ENCODE results near the gene FKBP10.

DNA sequence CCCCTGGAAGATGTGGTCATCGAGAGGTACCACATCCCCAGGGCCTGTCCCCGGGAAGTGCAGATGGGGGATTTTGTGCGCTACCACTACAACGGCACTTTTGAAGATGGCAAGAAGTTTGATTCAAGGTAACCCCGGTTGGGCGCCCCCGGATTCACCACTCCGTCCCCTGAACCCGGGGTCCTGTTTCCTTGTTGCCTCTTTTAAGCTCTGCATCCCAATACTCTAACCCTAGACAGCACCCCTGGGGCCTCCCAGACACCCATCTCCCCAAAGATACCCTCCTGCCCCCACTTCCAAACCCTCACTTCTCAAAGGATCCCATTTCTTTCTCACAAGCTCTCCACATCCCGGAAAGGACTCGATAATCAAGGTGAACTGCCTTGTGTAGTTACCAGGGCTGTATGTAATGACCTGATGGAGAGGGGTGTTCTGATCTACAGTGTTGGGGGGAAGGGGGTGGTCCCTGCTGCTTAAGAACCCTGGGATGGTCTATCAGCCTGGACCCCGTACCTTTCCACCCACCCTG lies 412 bp downstream of the FKBP10 start:
- TF ChIP-seq, protein P1, sequence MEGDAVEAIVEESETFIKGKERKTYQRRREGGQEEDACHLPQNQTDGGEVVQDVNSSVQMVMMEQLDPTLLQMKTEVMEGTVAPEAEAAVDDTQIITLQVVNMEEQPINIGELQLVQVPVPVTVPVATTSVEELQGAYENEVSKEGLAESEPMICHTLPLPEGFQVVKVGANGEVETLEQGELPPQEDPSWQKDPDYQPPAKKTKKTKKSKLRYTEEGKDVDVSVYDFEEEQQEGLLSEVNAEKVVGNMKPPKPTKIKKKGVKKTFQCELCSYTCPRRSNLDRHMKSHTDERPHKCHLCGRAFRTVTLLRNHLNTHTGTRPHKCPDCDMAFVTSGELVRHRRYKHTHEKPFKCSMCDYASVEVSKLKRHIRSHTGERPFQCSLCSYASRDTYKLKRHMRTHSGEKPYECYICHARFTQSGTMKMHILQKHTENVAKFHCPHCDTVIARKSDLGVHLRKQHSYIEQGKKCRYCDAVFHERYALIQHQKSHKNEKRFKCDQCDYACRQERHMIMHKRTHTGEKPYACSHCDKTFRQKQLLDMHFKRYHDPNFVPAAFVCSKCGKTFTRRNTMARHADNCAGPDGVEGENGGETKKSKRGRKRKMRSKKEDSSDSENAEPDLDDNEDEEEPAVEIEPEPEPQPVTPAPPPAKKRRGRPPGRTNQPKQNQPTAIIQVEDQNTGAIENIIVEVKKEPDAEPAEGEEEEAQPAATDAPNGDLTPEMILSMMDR (IDR thresholded peaks at IDR 0.05): no peak
- TF ChIP-seq EP300 (IDR thresholded peaks at IDR 0.05) (no peak), POLR2A (IDR thresholded peaks at IDR 0.05) (no peak), POLR2AphosphoS5 (IDR thresholded peaks at IDR 0.05) (no peak)

Measured in upper lobe of left lung (tissue), 4 donors.